GM15510 (cell line): Measurements from ENCODE around the gene PLA2G4B.

Source experiments
- POLR2A ChIP-seq: IDR thresholded peaks from 3 replicates; pipeline ENCODE4 v1.6.1; 2011; ENCODE audit warnings: borderline replicate concordance; ENCODE audit not compliant: insufficient read length; ENCODE audit errors: extremely low read depth

The PLA2G4B gene, protein sequence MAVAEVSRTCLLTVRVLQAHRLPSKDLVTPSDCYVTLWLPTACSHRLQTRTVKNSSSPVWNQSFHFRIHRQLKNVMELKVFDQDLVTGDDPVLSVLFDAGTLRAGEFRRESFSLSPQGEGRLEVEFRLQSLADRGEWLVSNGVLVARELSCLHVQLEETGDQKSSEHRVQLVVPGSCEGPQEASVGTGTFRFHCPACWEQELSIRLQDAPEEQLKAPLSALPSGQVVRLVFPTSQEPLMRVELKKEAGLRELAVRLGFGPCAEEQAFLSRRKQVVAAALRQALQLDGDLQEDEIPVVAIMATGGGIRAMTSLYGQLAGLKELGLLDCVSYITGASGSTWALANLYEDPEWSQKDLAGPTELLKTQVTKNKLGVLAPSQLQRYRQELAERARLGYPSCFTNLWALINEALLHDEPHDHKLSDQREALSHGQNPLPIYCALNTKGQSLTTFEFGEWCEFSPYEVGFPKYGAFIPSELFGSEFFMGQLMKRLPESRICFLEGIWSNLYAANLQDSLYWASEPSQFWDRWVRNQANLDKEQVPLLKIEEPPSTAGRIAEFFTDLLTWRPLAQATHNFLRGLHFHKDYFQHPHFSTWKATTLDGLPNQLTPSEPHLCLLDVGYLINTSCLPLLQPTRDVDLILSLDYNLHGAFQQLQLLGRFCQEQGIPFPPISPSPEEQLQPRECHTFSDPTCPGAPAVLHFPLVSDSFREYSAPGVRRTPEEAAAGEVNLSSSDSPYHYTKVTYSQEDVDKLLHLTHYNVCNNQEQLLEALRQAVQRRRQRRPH

DNA sequence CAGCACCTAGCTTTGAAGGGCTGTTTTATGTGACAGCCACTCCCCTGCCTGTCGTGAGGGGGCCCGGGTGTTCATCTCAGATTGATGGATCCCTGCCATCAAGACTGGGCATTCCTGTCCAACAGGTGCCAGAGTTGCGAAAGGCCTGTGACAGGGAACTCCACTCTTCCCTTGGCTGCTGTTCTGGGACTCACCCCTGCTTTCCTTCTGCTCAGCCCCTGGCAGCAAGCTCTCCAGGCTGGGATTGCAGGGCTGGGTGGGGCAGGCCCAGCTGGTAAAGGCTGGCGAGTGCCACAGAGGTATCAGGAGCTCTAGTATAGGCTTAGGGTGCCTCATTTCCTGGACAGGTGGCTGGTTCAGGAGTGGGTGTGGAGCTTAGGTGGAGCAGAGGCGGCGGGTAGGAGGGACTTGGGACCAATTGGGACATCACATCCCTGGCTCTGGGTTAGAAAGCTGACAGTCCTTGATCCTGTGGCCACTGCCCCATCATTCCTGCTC lies at the start of gene PLA2G4B:
PLA2G4B (plus strand) TSS at position 448 of the 498 bp plus-strand sequence. CDS start 67 bp downstream, outside the sequence.
- TF ChIP-seq POLR2A = no peak

- TF ChIP-seq POLR2A = no peak
These were observed 49.4 kb upstream of the PLA2G4B start for GRCh38 chr15:41789236-41789635.

GRCh38 chr15:41789662-41790061 lies 49.0 kb upstream of the PLA2G4B start:
- no peak for TF ChIP-seq POLR2A

DNA sequence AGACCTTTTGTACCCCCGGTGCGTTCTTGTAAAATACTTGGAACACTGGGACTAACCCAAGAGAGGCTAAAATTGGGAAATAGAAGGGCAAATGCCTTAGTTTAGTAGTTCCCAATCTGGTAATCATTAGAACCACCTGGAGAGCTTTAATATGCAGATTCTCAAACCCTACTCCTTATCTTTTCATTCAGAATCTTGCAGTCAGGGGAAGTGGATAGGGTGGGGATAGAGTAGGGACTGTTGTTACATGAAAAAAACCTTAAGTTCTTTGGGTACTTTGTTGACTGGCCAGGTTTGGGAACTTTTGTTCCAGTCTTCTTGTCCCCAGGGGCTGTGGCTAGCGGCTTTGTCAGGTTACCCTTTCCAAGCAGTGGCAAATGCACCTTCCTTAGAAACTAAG lies 48.5 kb upstream of the PLA2G4B start:
- TF ChIP-seq POLR2A = no peak

DNA sequence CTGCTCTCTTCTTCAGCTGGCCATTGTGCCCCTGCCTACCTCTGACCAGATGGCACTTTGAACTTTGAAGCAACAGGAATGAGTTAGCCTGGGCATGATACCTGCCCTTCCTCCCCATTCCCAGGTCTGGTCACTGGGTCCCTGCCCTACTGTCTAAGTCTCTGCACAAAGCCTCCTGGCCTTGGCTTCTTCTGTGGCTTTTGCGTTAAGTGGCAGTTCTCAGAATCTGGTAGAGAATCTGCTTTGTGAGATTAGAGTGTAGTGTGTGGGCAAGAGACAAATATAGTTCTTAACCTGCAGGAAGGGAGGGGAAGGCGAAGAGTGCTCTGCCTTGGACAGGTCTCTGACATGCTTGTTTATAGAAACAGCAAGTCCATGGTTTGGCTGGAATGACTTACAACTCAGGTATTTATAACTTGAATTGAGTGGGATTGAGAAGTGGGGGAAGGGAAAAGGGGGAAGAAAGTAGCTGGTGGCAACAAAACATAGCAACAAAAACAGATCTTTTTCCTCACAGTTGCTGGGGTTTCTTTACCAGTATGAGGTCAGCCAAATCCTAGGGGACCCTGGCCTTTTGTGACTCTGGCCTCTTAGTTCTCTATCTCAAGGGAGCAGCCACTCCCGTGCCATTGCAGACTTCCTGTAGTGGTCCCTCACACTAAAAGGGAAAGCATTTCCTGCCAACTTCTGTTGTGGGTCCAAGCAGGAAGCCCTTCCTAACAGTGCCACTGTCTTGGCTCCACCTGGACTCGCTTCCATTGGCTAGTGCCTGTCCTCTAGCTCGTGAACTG lies 47.7 kb upstream of the PLA2G4B start:
- TF ChIP-seq POLR2A = no peak

DNA sequence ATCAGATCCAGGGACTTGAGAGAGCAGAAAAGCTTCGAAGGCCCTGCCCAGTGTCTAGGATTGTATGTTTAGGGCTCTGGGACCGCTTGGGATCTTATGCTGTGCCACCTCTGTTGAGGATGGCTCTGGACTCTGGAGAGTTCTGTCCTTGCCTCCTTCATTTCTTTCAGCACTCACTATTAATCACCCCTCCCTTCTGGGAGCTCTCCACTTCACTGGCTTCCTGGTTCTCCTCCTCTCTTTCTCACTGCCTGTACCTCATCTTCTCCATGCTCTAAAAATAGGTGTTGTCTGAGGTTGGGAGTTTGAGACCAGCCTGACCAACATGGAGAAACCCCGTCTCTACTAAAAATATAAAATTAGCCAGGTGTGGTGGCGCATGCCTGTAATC lies 47.1 kb upstream of the PLA2G4B start:
- TF ChIP-seq POLR2A = no peak

DNA sequence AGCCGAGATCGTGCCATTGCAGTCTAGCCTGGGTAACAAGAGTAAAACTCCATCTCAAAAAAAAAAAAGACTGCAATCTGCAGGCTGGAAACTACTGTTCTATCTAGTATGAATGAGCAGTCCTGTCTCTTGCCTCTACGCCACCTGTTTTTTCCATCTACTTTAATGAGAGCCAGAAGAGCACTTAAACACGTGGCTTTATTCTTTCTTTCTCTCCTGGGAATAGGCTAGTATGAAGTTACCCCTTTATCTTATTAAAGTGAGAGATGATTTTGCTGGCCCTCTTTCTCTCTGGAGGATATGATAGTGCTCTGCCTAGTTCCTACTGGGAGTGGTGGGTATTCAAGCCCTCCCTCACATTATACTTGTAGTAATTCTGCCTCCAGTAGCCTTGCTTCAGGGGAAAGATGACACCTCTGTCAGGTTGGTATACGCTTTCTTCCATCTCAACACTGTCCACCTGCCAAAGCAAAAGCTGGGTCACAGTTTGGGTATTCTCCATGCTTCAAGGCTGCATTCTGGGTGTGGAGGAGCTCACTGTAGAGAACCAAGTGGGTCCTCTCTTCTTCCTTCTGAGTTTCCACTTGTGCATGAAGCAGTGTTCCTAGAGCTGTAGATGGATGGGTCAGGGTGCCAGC lies 46.5 kb upstream of the PLA2G4B start:
- no peak for TF ChIP-seq POLR2A

- no peak for TF ChIP-seq POLR2A
These were observed 44.6 kb upstream of the PLA2G4B start for GRCh38 chr15:41794081-41794480.

GRCh38 chr15:41795996-41796856 lies 42.4 kb upstream of the PLA2G4B start:
- no peak for TF ChIP-seq POLR2A

DNA sequence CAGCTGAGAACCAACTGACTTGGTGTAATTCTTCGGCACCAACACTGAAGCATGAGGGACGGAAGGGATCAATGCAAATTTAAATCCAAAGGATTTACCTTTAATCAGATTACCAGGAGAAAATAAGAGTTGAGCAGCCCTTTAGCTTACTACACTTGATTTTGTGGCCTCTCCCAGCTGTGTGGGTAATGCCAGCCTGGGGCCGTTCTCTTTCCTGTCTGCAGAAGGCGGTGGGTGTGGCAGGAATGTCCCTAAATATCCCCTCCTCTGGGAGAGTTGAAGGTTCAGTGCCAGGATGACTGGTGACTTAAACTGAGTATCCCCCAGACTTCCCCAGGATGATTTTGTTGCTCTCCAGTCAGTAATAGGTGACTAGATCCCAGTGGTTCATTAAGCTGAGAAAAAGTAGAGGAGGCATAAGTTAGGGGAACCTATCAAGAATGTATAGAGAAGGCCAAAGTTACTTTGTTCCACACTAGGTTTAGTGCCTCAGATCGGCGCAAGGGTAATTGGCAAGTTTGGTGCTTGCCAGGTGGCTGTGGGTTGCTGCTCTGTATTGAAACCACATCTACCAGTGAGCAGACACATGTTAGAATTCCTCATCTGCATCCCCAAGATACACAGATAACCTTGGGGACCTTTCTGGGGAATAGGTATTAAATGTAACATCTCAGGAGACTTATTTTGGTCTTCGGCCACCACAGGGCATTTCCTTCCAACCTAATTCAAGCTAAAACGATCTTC lies 41.3 kb upstream of the PLA2G4B start:
- TF ChIP-seq POLR2A = no peak

- no peak for TF ChIP-seq POLR2A
These were observed 39.8 kb upstream of the PLA2G4B start for GRCh38 chr15:41798607-41799487.

DNA sequence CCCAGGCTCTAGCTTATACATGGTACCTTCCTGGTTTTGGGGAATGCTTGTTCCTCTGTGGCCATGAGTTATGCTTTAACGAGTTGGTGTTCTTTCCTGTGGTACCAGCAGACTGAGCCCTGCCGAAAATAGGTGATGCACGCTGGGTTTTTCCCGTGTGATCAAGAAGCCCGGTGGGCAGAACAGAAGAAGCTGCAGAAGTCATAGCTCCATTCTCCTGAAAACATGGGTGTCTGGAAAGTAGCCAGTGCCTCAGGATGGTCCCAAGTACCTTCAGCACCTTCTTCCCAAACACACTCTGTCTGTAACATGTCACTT lies 39.2 kb upstream of the PLA2G4B start:
- TF ChIP-seq POLR2A = no peak
